Activated CD4-positive, alpha-beta memory T cell treated with anti-CD3 and anti-CD28 coated beads for 36 hours (primary cell): ENCODE measurements around the gene AGO3. TPM values are rescaled to one million over a fixed set of nuclear protein-coding genes. Genes with fewer than 3 reads are reported as not detected.
"Not testable (repeated sequence)": the region's sequence is repeated elsewhere in the genome, so short reads cannot be mapped to it uniquely, and the experiment has no call there.

Experiments used
- CTCF ChIA-PET: fragments of 350-600 bp; sonication (Branson Sonifier 250); formaldehyde crosslinking; loops from one replicate; lab custom pipeline; 2021; ENCODE audit warnings: antibody characterized with exemption, inconsistent platforms; lab: Charles Lee
- POLR2A ChIA-PET: fragments of 350-600 bp; sonication (Branson Sonifier 250); formaldehyde crosslinking; loops from one replicate; lab custom pipeline; 2021; ENCODE audit warnings: antibody characterized with exemption; lab: Charles Lee
- DNase-seq: peaks from one replicate; pipeline ENCODE4 v3.0.0-alpha.2; 2020
- H3K27ac Mint-ChIP-seq: one replicate; pipeline ENCODE4 v1.8.0; 2021; ENCODE audit warnings: mixed read lengths
- H3K27me3 Mint-ChIP-seq: one replicate; pipeline ENCODE4 v1.8.0; 2021; ENCODE audit warnings: mixed read lengths
- H3K36me3 Mint-ChIP-seq: one replicate; pipeline ENCODE4 v1.8.0; 2021; ENCODE audit warnings: mixed read lengths
- H3K4me1 Mint-ChIP-seq: one replicate; pipeline ENCODE4 v1.8.0; 2021; ENCODE audit warnings: low read depth, mixed read lengths
- H3K4me3 Mint-ChIP-seq: one replicate; pipeline ENCODE4 v1.8.0; 2021; ENCODE audit warnings: mild to moderate bottlenecking, mixed read lengths
- H3K9me3 Mint-ChIP-seq: one replicate; pipeline ENCODE4 v1.8.0; 2021; ENCODE audit warnings: mixed read lengths
- intact Hi-C: fragments of 100-400 bp; cut with micrococcal nuclease; formaldehyde crosslinking; loops from one replicate; pipeline ENCODE4 v1.15.1; 2023
- total RNA-seq, 2 experiments: library from RNA; stranded (reverse); gene quantifications; one replicate each; pipeline ENCODE4 v1.2.3, GENCODE V29; 2021

AGO3 gene
- total RNA-seq, 2 experiments from 2014 or later, result 23.1 to 25.3 TPM

DNA sequence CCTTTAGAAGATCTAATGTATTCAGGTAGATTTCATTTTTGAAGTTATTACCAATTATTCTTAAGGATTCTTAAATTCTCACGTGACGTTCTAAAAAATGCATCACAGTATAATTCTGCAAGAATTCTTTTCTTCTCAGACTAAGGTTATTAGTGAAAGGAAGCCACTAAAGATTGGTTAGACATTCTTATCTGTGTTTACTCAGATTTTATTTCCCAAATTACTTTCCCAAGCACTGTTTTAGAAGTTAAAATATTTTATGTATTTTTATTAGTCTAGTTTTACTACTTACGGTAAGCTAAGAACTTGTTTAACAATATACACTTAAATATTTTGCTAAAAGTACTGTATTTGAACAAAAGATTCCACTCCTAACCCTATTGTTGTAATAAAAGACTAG lies 28.4 kb downstream of the AGO3 start:
- Mint-ChIP-seq H3K27ac (no peak overlapping the region), H3K9me3 (peaks cover 2% of the 10 kb centered on the region), H3K4me1 (peaks cover 6% of the 10 kb centered on the region), H3K27me3 (no peaks in the 10 kb centered on the region), H3K36me3 (peaks cover 5% of the 10 kb centered on the region), H3K4me3 (no peak overlapping the region)
- ChIA-PET CTCF (no interaction called here), POLR2A (no interaction called here)
- no peak for DNase-seq
- intact Hi-C loops, result no loop called here

DNA sequence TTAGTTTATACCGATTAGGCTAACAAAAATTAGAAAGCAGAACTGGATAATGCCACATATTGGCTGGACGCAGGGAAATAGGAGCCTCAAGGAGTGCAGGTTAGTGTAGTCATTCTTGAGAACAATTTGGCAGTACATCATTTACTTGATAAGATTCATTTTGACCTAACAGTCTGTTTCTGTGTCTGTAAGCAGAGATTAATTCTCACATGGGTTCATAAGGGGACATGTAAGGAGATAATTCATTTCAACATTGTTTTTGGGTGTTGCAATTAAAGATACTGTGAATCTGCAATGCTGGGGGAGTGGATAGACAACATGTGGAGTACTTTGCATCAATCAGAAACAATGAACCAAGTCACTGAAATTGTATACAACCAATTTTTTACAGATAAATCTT lies 32.0 kb downstream of the AGO3 start:
- Mint-ChIP-seq H3K9me3 (peaks cover 3% of the 10 kb centered on the region), H3K27me3 (no peaks in the 10 kb centered on the region), H3K36me3 (peaks cover 6% of the 10 kb centered on the region), H3K4me3 (no peak overlapping the region), H3K27ac (no peak overlapping the region), H3K4me1 (no peaks in the 10 kb centered on the region)
- CTCF ChIA-PET, result no interaction called here
- POLR2A ChIA-PET, result no interaction called here
- DNase-seq, result no peak
- intact Hi-C loops, result no loop called here

DNA sequence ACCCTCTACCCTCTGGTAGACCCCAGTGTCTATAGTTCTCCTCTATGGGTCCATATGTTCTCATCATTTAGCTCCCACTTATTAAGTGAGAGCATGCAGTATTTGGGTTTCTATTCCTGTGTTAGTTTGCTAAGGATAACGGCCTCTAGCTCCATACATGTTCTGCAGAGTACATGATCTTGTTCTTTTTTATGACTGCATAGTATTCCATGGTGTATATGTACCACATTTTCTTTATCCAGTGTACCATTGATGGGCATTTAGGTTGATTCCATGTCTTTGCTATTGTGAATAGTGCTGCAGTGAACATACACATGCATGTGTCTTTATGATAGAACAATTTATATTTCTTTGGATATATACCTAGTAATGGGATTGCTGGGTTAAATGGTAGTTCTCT lies 33.4 kb downstream of the AGO3 start:
- CTCF ChIA-PET, POLR2A ChIA-PET, H3K27ac Mint-ChIP-seq, H3K27me3 Mint-ChIP-seq, H3K9me3 Mint-ChIP-seq, DNase-seq, intact Hi-C loops, H3K4me3 Mint-ChIP-seq, H3K4me1 Mint-ChIP-seq: not testable (repeated sequence)
- H3K36me3 Mint-ChIP-seq, result peaks cover 15% of the 10 kb centered on the region

DNA sequence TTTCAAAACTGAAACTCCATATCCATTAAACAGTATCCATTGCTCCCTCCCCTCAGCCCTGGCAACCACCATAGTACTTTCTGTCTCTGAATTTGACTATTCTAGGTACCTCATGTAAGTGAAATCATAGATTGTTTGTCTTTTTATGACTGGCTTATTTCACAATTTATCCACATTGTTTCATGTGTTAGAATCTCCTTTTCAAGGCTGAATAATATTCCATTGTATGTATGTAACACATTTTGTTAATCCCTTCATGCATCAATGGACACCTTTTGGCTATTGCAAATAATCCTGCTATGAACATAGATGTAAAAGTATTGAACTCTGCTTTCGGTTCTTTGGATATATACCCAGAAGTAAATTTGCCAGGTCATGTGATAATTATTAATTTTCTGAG lies 37.5 kb downstream of the AGO3 start:
- no peaks in the 10 kb centered on the region for H3K27me3 Mint-ChIP-seq
- no peak overlapping the region for H3K4me3 Mint-ChIP-seq
- H3K36me3 Mint-ChIP-seq, result peaks cover 25% of the 10 kb centered on the region
- H3K9me3 Mint-ChIP-seq, result peaks cover 3% of the 10 kb centered on the region
- ChIA-PET CTCF (no interaction called here), POLR2A (no interaction called here)
- H3K27ac Mint-ChIP-seq, result no peak overlapping the region
- intact Hi-C loops, result no loop called here
- no peak for DNase-seq
- no peaks in the 10 kb centered on the region for H3K4me1 Mint-ChIP-seq

DNA sequence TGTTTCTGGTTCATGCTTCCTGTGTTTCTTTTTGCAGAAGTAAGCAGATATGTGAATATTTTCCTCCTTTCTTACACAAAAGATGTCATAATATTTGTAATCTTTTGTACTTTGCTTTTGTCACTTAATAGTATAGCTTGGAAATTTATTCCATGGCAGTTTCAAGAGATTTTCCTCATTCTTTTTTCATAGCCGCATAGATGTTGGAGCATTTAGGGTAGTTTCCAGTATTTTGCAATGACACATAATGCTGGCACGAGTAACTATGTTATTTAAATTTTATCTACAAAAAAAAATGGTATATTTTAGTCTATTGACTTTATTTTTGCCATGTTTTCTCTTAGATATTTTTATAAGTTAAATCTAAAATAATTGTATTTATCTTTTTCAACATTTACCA lies 40.7 kb downstream of the AGO3 start:
- Mint-ChIP-seq H3K4me3 (no peak overlapping the region), H3K27ac (no peak overlapping the region), H3K27me3 (no peaks in the 10 kb centered on the region), H3K36me3 (peaks cover 29% of the 10 kb centered on the region), H3K4me1 (peaks cover 9% of the 10 kb centered on the region), H3K9me3 (peaks cover 3% of the 10 kb centered on the region)
- CTCF ChIA-PET, result no interaction called here
- DNase-seq, result no peak
- intact Hi-C loops, result no loop called here
- POLR2A ChIA-PET, result no interaction called here

DNA sequence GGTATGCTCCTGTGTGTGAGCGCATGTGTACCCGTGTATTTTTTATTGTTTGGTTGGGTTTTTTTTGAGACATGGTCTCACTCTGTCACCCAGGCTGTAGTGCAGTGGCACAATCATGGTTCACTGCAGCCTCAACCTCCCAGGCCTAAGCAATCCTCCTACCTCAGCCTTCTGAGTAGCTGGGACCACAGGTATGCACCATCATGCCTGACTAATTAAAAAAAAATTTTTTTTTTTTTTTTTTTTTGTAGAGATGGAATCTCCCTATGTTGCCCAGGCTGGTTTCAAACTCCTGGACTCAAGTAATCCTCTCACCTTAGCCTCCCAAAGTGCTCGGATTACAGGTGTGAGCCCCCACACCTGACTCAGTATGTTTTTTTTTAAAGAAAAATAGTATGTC lies 41.7 kb downstream of the AGO3 start:
- H3K27ac Mint-ChIP-seq, H3K4me1 Mint-ChIP-seq, DNase-seq, intact Hi-C loops, H3K27me3 Mint-ChIP-seq, POLR2A ChIA-PET, H3K4me3 Mint-ChIP-seq, H3K9me3 Mint-ChIP-seq, CTCF ChIA-PET: not testable (repeated sequence)
- peaks cover 29% of the 10 kb centered on the region for H3K36me3 Mint-ChIP-seq

DNA sequence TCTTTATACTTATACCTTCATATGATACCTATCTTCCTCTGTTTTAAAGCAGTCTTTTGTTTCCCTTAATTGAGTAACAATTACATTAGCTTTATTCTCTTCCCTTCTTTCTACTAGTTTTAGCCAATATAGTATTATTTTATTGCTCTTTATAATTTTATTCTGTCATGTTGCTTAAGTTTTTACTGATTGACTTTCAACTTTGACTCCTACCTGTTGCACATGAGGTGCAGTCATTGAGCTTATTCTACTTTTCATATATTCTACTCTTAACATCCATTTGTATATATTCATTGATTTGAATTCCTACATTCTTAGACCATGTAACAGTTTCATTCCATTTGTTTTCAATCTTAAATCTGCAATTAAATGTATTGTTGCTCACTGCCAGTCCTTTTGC lies 49.2 kb downstream of the AGO3 start:
- Mint-ChIP-seq H3K36me3 (peaks cover 15% of the 10 kb centered on the region), H3K4me1 (no peaks in the 10 kb centered on the region), H3K4me3 (no peak overlapping the region), H3K27me3 (no peaks in the 10 kb centered on the region), H3K27ac (no peak overlapping the region), H3K9me3 (no peaks in the 10 kb centered on the region)
- intact Hi-C loops, result no loop called here
- DNase-seq, result no peak
- ChIA-PET CTCF (no interaction called here), POLR2A (no interaction called here)

DNA sequence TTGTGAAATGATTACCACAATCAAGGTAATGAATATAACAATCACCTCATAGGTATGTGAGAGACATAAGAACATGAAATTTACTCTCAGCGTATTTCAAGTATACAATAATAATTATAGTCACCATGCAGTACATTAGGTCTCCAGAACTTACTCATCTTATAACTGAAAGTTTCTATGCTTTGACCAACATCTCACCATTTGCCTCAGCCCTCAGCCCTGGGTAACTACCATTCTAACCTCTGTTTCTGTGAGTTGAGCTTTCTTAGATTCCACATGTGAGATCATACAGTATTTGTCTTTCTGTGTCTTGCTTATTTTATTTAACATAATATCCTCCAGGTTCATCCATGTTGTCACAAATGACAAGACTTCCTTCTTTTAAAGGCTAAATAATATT lies 57.3 kb downstream of the AGO3 start:
- ChIA-PET POLR2A (no interaction called here), CTCF (interaction anchor here (1.5 kb wide), 1 partner anchor 105 kb away, joined by 4 read pairs; the partner anchor contains the start of gene AGO1)
- H3K4me1 Mint-ChIP-seq, result no peaks in the 10 kb centered on the region
- peaks cover 9% of the 10 kb centered on the region for H3K36me3 Mint-ChIP-seq
- DNase-seq, result no peak
- intact Hi-C loops, result no loop called here
- H3K9me3 Mint-ChIP-seq, result no peaks in the 10 kb centered on the region
- H3K27ac Mint-ChIP-seq, result no peak overlapping the region
- no peaks in the 10 kb centered on the region for H3K27me3 Mint-ChIP-seq
- H3K4me3 Mint-ChIP-seq, result no peak overlapping the region

DNA sequence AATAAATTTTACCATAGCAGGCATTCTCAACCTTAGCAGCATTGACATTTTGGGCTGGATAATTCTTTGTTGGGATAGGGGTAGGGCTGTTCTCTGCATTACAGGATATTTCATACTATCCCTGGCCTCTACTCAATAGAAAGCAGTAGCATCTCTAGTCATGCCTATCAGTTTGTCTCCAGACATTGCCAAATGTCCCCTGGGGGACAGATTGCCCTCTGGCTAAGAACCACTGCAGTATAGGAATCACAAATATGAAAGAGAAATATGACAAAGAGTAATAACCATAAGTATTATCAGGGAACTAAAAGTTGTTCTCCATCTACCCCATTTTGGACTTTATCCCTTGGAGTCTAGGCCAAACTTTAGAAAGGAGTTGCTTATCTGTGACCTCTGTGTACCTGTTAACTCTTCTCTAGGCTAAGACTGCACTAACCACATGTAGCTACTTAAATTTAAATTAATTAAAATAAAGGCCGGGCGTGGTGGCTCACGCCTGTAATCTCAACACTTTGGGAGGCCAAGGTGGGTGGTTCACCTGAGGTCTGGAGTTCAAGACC lies 76.1 kb downstream of the AGO3 start:
- H3K27me3 Mint-ChIP-seq, result no peaks in the 10 kb centered on the region
- no peaks in the 10 kb centered on the region for H3K9me3 Mint-ChIP-seq
- no peak overlapping the region for H3K27ac Mint-ChIP-seq
- no peak for DNase-seq
- no peak overlapping the region for H3K4me3 Mint-ChIP-seq
- peaks cover 1% of the 10 kb centered on the region for H3K36me3 Mint-ChIP-seq
- ChIA-PET CTCF (no interaction called here), POLR2A (no interaction called here)
- peaks cover 4% of the 10 kb centered on the region for H3K4me1 Mint-ChIP-seq
- intact Hi-C loops, result no loop called here

DNA sequence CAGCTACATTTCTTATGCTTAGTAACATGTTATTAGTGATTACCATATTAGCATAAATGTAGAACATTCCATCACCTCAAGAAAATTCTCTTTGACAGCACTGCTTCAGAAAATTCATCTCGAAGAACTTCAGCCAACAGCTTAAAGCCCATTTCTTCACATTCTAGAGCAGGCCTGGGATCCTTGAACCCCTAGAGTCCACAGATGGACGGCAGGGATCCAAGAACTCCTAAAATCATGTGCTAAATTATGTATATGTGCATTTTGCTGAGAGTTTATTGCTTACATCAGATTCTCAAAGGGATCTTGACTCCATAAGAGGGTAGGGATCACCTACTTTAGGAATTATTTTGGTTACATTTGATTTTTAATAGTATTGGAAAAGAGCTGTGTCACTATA lies 76.8 kb downstream of the AGO3 start:
- Mint-ChIP-seq H3K4me1 (peaks cover 4% of the 10 kb centered on the region), H3K9me3 (no peaks in the 10 kb centered on the region), H3K27me3 (no peaks in the 10 kb centered on the region), H3K4me3 (no peak overlapping the region), H3K36me3 (peaks cover 1% of the 10 kb centered on the region), H3K27ac (no peak overlapping the region)
- POLR2A ChIA-PET, result no interaction called here
- intact Hi-C loops, result no loop called here
- DNase-seq, result no peak
- CTCF ChIA-PET, result interaction anchor here (0.7 to 1.9 kb wide), 2 partner anchors 41 to 46 kb away, joined by 3 to 4 read pairs; no protein-coding TSS in a partner anchor

DNA sequence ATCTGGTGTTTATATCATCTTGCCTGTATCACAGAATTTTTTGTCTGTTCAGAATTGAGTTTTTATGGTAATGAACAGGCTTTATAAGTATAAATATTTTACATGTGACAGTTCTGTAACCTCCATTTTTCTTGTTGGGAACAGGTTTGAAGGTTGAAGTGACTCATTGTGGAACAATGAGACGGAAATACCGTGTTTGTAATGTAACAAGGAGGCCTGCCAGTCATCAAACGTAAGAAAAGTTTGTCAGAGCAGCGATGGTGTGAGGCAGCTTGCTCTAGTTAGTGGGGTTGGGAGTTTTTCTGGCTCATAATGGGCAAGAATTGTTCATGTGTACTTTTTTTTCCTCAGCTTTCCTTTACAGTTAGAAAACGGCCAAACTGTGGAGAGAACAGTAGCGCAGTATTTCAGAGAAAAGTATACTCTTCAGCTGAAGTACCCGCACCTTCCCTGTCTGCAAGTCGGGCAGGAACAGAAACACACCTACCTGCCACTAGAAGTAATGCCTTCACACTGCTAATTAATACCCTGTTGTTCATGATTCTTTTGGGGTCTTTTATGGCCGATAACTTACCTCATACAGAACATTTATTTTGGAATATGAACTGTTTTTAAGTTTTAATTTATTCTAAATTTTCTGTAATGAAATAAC lies 77.8 kb downstream of the AGO3 start:
- Mint-ChIP-seq H3K9me3 (no peaks in the 10 kb centered on the region), H3K27ac (peak overlapping the region; percentile 23), H3K4me3 (no peak overlapping the region), H3K4me1 (peaks cover 4% of the 10 kb centered on the region), H3K27me3 (no peaks in the 10 kb centered on the region), H3K36me3 (peaks cover 7% of the 10 kb centered on the region)
- ChIA-PET CTCF (interaction anchor here (1.9 kb wide), 1 partner anchor 47 kb away, joined by 4 read pairs; no protein-coding TSS in a partner anchor), POLR2A (no interaction called here)
- intact Hi-C loops, result no loop called here
- peak; percentile 19 for DNase-seq

DNA sequence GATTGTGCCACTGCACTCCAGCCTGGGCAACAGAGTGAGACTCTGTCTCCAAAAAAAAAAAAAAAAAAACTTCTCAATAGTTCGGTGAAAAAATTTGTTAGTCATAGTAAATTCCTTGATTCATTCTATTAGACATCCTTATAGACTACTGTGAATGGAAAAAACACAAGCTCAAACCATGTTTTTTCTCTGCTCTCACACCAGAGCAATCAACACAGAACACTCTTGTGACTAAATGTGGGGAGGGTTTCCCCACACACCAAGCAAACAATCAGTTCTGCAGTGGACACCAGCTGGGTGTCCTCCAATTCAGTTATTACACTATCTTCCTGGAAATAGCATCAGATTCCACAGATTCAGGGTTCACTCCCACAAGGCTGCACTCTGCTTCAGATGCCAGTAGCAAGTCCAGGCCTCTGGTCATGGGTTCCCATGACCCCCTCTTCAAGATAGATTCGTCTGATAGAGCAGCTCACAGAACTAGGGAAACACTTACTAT lies 83.9 kb downstream of the AGO3 start:
- ChIA-PET CTCF (no interaction called here), POLR2A (no interaction called here)

DNA sequence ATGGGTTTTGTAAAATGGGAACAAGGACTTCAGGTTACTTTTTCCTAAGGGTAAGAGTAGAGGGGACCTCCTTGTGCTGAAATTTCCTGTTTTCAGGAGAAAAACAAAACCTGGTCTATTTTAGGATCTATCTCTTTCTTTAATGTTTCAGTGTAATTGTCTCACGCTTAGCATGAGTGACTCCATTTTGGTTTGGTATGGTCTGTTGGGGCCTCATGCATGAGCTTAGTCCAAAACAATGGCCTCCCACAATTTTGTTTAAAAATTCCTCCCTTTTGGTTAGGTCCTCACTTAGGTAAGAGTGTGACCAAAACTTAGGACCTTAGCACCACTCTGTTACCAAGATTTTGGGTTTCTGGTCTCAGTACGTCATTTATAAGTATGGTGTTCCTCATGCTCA lies 85.8 kb downstream of the AGO3 start:
- ChIA-PET POLR2A (no interaction called here), CTCF (no interaction called here)
- Mint-ChIP-seq H3K27ac (no peak overlapping the region), H3K4me3 (no peak overlapping the region), H3K36me3 (peaks cover 29% of the 10 kb centered on the region), H3K9me3 (no peaks in the 10 kb centered on the region), H3K27me3 (no peaks in the 10 kb centered on the region), H3K4me1 (no peaks in the 10 kb centered on the region)
- intact Hi-C loops, result no loop called here
- no peak for DNase-seq

More for the DNA sequence above, 83.9 kb downstream of the AGO3 start:
- Mint-ChIP-seq H3K4me1 (no peaks in the 10 kb centered on the region), H3K27me3 (no peaks in the 10 kb centered on the region), H3K36me3 (peaks cover 26% of the 10 kb centered on the region), H3K4me3 (no peak overlapping the region), H3K9me3 (no peaks in the 10 kb centered on the region), H3K27ac (no peak overlapping the region)
- intact Hi-C loops, result no loop called here
- DNase-seq, result no peak
